ENCODE results near the gene C10orf95. TPM values are rescaled to one million over a fixed set of nuclear protein-coding genes. Genes with fewer than 3 reads are reported as not detected.

Gene C10orf95
- total RNA-seq, 4 donors from 2014 or later, result 0.85 to 2.8 TPM; not detected in 2

- TF ChIP-seq POLR2A (IDR thresholded peaks at IDR 0.05) (no peak), CTCF (IDR thresholded peaks at IDR 0.05) (no peak)
- Histone ChIP-seq H3K27me3 (no peaks in the 10 kb centered on the region), H3K9me3 (no peaks in the 10 kb centered on the region), H3K36me3 (peaks cover 0 to 24% (median 0%) of the 10 kb centered on the region in 3 donors), H3K4me3 (no peak overlapping the region), H3K4me1 (peaks cover 0 to 30% (median 18%) of the 10 kb centered on the region in 4 donors), H3K27ac (no peak overlapping the region)
- DNase-seq, result no peak
These were observed 50.0 kb downstream of the C10orf95 start for GRCh38 chr10:102401342-102401654.

GRCh38 chr10:102400598-102401341 is 50.6 kb downstream of the C10orf95 start:
- Histone ChIP-seq H3K4me1 (peaks cover 0 to 35% (median 23%) of the 10 kb centered on the region in 4 donors), H3K27ac (no peak overlapping the region), H3K36me3 (peaks cover 0 to 24% (median 0%) of the 10 kb centered on the region in 3 donors), H3K27me3 (no peaks in the 10 kb centered on the region), H3K9me3 (no peaks in the 10 kb centered on the region), H3K4me3 (no peak overlapping the region)
- TF ChIP-seq CTCF (IDR thresholded peaks at IDR 0.05) (no peak), POLR2A (IDR thresholded peaks at IDR 0.05) (no peak)
- no peak for DNase-seq

GRCh38 chr10:102400076-102400475 is 51.3 kb downstream of the C10orf95 start:
- Histone ChIP-seq H3K9me3 (no peaks in the 10 kb centered on the region), H3K4me1 (peaks cover 0 to 36% (median 24%) of the 10 kb centered on the region in 4 donors), H3K4me3 (peak overlapping the region in 1 of 4 donors; percentile 61), H3K27me3 (no peaks in the 10 kb centered on the region), H3K27ac (peak overlapping the region in 3 of 4 donors; percentile 86 to 90 (median 86)), H3K36me3 (peaks cover 0 to 24% (median 0%) of the 10 kb centered on the region in 3 donors)
- DNase-seq, result no peak
- TF ChIP-seq POLR2A (IDR thresholded peaks at IDR 0.05) (no peak), CTCF (IDR thresholded peaks at IDR 0.05) (no peak)

Small RNAs within 50 kb of the gene (small RNA-seq; reads per million reads assigned to genes)
- gene MIR146B, result 3,600 to 6,422 reads per million in 2 donors

Other genes starting within 250 kb of the C10orf95 start
- not detected for gene ELOVL3, start 225.2 kb downstream of the C10orf95 start, total RNA-seq
- gene PITX3, start 210.0 kb downstream of the C10orf95 start, total RNA-seq, result not detected
- 10 to 100 TPM; 73.4 to 98.5 (median 95.8) TPM for gene GBF1, start 206.0 kb downstream of the C10orf95 start, total RNA-seq
- 10 to 100 TPM in 3 of 4 donors, 1 to 10 TPM in 1; 6.5 to 22.9 (median 19.2) TPM for gene NFKB2, start 55.8 kb downstream of the C10orf95 start, total RNA-seq
- 10 to 100 TPM in 1 of 4 donors, 1 to 10 TPM in 2, not detected in 1; 1.6 to 14.3 (median 6.3) TPM for gene PSD, start 32.8 kb downstream of the C10orf95 start, total RNA-seq
- 10 to 100 TPM; 36.9 to 57.8 (median 44.8) TPM for gene FBXL15, start 30.7 kb downstream of the C10orf95 start, total RNA-seq
- gene CUEDC2, start 19.0 kb downstream of the C10orf95 start, total RNA-seq, result 10 to 100 TPM in 3 of 4 donors, 1 to 10 TPM in 1; 8.9 to 56.9 (median 29.3) TPM
- gene ACTR1A, start 51.2 kb upstream of the C10orf95 start, total RNA-seq, result 10 to 100 TPM; 41.3 to 79.7 (median 71.3) TPM
- gene SUFU, start 52.4 kb upstream of the C10orf95 start, total RNA-seq, result 10 to 100 TPM in 1 of 4 donors, 1 to 10 TPM in 3; 6.5 to 11.0 (median 9.2) TPM
- 100 to 1,000 TPM in 3 of 4 donors, 10 to 100 TPM in 1; 88.3 to 154 (median 119) TPM for gene TRIM8, start 192.9 kb upstream of the C10orf95 start, total RNA-seq